ENCODE results near the gene ZNF662.

ZNF662 gene

GRCh38 chr3:42891042-42891441 is 14.9 kb upstream of the ZNF662 start:
- DNase-seq: no peak

GRCh38 chr3:42892169-42892568 is 13.8 kb upstream of the ZNF662 start:
- DNase-seq: no peak

DNA sequence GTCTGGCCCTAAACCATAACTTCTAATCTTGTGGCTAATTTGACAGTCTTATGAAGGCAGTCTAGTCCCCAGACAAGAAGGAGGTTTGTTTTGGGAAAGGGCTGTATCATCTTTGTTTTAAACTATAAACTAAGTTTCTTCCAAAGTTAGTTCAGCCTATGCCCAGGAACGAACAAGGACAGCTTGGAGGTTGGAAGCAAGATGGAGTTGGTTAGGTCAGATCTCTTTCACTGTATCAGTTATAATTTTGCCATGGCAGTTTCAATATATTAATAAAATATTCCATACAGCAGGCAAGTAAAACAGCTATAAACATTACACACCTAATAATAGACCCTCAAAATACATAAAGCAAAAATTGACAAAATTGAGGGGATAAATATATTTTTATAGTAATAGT is 13.1 kb upstream of the ZNF662 start:
- DNase-seq: no peak

DNA sequence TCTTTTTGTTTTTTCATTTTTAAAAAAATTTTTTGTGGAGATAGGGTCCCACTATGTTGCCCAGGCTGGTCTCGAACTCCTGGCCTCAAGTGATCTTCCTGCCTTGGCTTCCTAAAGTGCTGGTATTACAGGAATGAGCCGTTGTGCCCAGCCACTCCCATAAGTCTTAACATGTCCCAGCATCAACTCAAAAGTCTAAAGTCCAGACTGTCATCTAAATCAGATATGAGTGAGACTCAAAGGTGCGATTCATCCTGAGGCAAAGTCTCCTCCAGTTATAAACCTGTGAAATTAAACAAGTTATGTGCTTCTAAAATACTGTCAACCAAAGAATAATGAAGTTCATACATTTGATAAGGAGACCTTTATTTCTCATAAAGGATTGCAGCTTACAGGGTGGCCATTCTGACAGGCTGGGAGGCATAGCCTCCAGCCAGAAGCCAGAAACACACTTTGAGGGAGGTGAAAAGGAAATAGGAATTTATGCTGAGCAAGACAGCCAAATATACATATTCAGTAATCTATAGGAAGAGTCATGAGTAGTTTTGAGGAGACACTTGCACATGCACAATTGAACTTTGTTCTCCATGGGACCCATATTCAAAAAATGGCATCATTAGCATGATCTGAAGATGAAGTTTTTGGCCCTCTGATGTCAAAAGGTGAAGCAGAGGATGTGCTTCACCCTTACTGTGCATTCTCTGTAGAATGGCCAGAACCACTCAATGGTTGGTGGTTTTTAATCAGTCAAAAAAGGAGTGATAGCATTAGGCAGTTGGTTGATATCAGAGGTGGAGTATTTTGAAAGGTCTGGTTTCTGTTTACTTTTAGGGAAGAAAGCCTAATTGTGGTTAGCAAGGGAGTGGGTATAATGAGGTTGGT is 11.0 kb upstream of the ZNF662 start:
- DNase-seq: no peak

- no peak for DNase-seq
Observed at GRCh38 chr3:42895580-42895868, 10.4 kb upstream of the ZNF662 start.

DNA sequence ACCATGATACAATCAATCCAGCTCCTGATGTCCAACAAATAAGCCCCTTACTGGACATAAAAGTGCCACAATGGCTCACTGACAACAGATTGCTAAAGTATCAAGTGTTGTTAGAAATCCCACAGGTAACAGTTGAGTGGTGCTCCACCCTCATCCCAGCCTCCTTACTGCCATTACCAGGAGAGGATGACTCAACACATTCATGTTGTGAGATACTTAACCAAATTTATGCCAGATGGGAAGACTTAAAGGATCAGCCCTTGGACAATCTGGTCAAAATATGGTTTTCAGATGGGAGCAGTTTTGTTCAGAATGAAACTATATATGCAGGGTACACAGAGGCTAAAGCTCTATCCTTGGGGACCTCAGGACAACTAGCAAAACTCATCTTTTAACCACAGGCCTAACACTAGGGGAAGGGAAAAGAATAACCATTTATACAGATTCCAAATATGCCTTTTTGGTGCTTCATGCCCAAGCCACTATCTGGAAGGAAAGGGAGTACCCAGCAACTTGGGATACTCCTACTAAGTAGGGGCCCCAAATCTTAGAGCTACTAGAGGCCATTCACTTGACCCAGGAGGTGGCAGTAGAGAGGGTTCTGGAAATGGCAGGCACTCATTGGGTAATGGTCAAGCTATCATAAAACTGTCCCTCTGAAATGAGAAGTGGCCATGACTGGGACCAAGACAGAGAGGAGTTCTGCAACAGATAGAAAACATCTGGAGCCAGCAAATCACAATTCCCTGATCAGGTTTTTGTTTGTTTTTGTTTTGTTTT is 6.9 kb upstream of the ZNF662 start:
- no peak for DNase-seq

- DNase-seq: no peak
Observed at GRCh38 chr3:42900226-42901072, 5.5 kb upstream of the ZNF662 start.

DNA sequence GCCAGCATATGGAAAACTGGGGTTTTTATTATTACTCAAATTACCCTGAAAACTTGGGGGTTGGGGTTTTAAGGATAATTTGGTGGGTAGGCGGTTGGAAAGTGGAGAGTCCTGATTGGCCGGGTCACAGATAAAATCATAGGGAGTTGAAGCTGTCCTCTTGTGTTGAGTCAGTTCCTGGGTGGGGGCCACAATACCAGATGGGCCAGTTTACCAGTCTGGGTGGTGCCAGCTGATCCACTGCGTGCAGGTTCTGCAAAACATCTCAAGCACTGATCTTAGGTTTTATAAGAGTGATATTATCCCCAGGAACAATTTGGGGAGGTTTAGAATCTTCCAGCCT is 4.9 kb upstream of the ZNF662 start:
- no peak for DNase-seq

DNA sequence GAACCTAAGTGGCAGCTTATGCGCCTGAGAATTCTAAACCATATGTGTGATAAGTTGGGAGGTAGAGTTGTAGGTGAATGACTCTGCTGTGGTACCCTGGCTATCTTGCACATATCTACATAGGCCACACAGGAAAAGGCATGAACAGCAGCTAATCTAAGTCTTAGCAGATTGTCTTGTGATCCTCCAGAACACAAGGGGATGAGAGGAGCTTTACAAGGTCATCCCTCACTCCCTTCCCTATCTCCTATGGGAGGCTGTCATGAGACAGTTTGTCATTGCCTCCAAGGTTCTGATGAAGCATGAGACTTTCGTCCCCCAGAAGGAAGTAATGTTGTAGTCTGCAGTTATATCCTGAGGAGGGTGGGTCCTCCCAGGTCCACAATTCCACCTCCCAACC is 3.7 kb upstream of the ZNF662 start:
- DNase-seq: no peak

- DNase-seq: no peak
Observed at GRCh38 chr3:42904076-42904475, 1.9 kb upstream of the ZNF662 start.

DNA sequence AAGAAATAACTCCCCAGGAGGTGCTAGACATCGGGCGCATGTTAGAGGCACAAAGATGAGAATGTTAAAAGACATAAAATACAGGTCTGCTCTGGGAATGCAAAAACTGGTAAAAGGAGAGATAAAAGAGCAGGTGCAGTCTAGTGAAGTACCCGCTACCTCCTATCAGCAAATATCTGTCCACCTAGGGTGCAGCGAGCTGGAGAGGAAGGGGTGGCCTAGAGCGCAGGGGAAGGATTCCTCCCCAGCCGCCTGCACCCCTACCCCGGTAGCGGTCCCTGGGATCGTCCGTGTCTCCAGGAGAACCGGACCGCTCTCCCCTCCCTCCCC is 237 bp upstream of the ZNF662 start:
- DNase-seq: no peak

DNA sequence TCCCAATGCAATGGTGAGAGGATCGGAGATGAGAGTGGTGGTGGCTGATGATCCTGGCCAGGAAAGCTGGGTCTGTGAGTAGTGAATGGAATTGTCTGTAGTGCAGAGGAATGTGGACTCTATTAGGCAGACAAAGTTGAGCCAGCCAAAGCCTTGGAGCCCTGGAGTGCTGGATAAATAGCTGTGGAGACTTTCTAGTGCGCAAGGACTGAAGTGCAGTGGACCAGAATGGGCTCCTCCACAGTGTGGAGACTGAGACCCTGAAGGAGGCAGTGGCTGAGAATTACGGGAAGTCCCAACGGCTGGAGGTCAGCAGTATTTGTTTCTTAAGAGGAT is 874 bp downstream of the ZNF662 start:
- no peak for DNase-seq

GRCh38 chr3:42908675-42909074 is 2.7 kb downstream of the ZNF662 start:
- no peak for DNase-seq

DNA sequence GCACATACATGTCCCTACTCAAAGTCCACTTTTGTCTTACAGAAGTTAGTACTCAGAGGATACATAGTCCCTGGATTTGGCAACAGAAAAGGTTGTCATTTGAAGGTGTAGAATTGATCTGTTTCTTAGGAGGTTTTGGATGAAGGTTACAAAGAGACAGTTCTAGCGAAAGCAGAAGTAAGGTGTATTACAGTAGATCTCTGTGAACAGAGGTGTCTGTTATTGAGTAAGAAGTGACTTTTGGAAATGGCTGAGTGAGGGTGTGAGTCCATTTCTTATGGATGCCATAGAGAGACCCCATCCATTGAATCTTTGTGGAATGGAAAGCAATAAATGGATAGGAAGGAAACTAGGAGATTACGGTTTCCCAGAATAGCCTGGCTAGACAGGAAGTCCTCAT is 5.6 kb downstream of the ZNF662 start:
- no peak for DNase-seq

DNA sequence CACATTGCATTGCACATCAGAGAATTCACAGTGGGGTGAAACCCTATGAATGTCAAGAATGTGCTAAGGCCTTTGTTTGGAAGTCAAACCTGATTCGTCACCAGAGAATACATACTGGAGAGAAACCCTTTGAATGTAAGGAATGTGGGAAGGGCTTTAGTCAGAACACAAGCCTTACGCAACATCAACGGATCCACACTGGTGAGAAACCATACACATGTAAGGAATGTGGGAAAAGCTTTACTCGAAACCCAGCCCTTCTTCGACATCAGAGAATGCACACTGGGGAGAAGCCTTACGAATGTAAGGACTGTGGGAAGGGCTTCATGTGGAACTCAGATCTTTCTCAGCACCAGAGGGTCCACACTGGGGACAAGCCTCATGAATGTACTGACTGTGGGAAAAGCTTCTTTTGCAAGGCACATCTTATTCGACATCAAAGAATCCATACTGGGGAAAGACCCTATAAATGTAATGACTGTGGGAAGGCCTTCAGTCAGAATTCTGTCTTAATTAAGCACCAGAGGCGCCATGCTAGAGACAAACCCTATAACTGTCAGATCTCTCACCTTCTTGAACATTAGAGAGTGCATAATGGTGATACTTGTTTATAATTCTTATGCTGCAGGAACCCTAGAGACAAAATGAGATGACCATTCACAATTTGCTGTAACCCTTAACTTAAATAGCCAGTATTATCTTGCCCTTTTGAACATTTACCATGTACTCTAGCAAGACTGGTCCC is 9.0 kb downstream of the ZNF662 start:
- no peak for DNase-seq

- no peak for DNase-seq
Observed at GRCh38 chr3:42923606-42924005, 17.7 kb downstream of the ZNF662 start.

DNA sequence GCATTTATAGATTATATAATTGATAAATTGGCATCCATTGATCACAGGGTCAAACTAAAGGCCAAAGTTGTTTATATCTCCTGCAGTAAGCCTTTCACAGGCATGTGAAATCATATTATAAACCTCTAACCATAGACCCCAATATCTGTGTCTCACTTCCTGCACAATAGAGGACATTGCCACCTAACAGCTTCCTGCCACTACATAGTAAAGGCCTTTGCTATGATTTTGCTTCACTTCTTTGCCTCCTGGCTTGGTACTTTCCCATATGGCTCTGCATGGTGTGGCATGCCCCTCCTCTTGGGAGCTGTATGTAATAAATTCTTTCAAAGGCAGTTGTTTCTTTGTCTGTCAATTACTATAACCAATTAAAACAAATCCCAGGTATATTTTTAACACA is 20.4 kb downstream of the ZNF662 start:
- no peak for DNase-seq

GRCh38 chr3:42934111-42934510 is 28.2 kb downstream of the ZNF662 start:
- DNase-seq: no peak

GRCh38 chr3:42934910-42935309 is 29.0 kb downstream of the ZNF662 start:
- no peak for DNase-seq

DNA sequence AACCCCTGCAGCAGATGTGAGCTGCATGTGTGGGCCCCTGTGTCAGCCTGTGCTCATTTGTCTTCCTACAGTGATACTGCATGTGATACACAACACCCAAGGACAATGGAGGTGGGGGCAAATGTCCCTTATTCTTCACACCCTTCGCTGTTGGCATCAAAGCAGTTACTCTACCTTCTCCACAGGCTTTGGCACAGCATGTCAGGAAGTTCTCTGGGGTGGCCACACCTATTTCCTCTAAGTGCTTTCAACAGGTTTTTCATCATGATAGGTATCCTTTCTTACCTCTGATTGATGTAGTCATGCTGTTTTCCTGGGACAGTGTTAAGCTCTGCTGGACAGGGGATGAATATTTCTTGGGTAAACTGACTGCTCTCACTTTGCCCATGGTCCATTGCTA is 29.5 kb downstream of the ZNF662 start:
- peak; percentile 19 for DNase-seq

GRCh38 chr3:42936157-42936981 is 30.4 kb downstream of the ZNF662 start:
- no peak for DNase-seq

DNA sequence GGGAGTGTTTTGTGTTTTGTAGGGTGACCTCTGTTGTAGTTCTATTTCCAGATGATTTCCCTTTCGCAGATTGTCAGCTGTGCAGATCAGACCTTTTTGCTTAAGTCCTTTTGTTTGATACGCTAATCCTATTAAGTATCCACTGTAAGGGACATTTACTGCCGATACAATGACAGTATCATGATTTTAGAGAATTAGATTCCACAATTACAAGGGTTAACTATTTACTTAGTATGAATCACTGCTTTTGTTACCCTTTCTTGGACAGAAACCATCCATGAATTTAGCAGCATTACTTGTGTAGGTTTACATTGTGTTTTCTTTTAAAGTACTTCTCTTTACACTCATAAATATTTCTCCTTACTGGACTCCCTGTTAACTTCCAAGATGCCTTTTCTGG is 31.4 kb downstream of the ZNF662 start:
- DNase-seq: no peak
